Ectodermal cell (in vitro differentiated cells): ENCODE measurements around the gene PNPT1.
"Not testable (repeated sequence)": the region's sequence is repeated elsewhere in the genome, so short reads cannot be mapped to it uniquely, and the experiment has no call there.

Experiments used
- H3K27ac ChIP-seq: 2 replicates; pipeline ENCODE4 v1.7.0; 2013; ENCODE audit warnings: mild to moderate bottlenecking, low read depth, low read length; ENCODE audit not compliant: insufficient read depth, poor library complexity, severe bottlenecking
- H3K27me3 ChIP-seq: 2 replicates; pipeline ENCODE4 v1.7.0; 2013; ENCODE audit warnings: mild to moderate bottlenecking, low read length; ENCODE audit not compliant: insufficient read depth, control insufficient read depth, poor library complexity, severe bottlenecking
- H3K36me3 ChIP-seq: one replicate; pipeline ENCODE4 v1.7.0; 2013; ENCODE audit warnings: low read length; ENCODE audit not compliant: control insufficient read depth, insufficient read depth
- H3K4me1 ChIP-seq: one replicate; pipeline ENCODE4 v1.7.0; 2013; ENCODE audit warnings: low read length; ENCODE audit not compliant: control insufficient read depth, insufficient read depth
- H3K4me3 ChIP-seq: 2 replicates; pipeline ENCODE4 v1.7.0; 2013; ENCODE audit warnings: low read depth, low read length, control low read depth; ENCODE audit not compliant: insufficient read depth
- H3K9me3 ChIP-seq: 2 replicates; pipeline ENCODE4 v1.7.0; 2013; ENCODE audit warnings: mild to moderate bottlenecking, low read length, moderate library complexity; ENCODE audit not compliant: control insufficient read depth
- WGBS, 2 experiments: methylation state at CpG; one replicate each; pipeline ENCODE4 v1.1.7; 2013; ENCODE audit warnings: missing lambda C conversion rate in 2 of 2; 5-methylcytosine and 5-hydroxymethylcytosine counted together

Gene PNPT1

GRCh38 chr2:55601849-55602248 lies 91.8 kb downstream of the PNPT1 start:
- no peak overlapping the region for H3K4me3 ChIP-seq
- H3K4me1 ChIP-seq: no peaks in the 10 kb centered on the region
- no peaks in the 10 kb centered on the region for H3K27me3 ChIP-seq
- H3K9me3 ChIP-seq: no peaks in the 10 kb centered on the region
- H3K36me3 ChIP-seq: peaks cover 17% of the 10 kb centered on the region
- H3K27ac ChIP-seq: no peak overlapping the region

- Histone ChIP-seq H3K4me1 (no peaks in the 10 kb centered on the region), H3K9me3 (no peaks in the 10 kb centered on the region), H3K4me3 (no peak overlapping the region), H3K27ac (no peak overlapping the region), H3K27me3 (no peaks in the 10 kb centered on the region), H3K36me3 (peaks cover 17% of the 10 kb centered on the region)
- 91 to 92% methylated on average over 10 to 11 of the region's 11 CpGs for WGBS, 2 experiments
These were observed 95.4 kb downstream of the PNPT1 start for GRCh38 chr2:55598056-55598795.

GRCh38 chr2:55596795-55597194 lies 96.8 kb downstream of the PNPT1 start:
- not testable (repeated sequence) for H3K4me3 ChIP-seq
- 90 to 99% methylated on average over 5 to 6 of the region's 6 CpGs for WGBS, 2 experiments
- peaks cover 12% of the 10 kb centered on the region for H3K36me3 ChIP-seq

GRCh38 chr2:55595536-55595935 lies 98.1 kb downstream of the PNPT1 start:
- H3K36me3 ChIP-seq: peaks cover 10% of the 10 kb centered on the region

More at GRCh38 chr2:55596795-55597194, 96.8 kb downstream of the PNPT1 start:
- not testable (repeated sequence) for H3K9me3 ChIP-seq, H3K27me3 ChIP-seq, H3K4me1 ChIP-seq, H3K27ac ChIP-seq

GRCh38 chr2:55592130-55592529 lies 101.5 kb downstream of the PNPT1 start:
- Histone ChIP-seq H3K36me3 (no peaks in the 10 kb centered on the region), H3K27me3 (no peaks in the 10 kb centered on the region), H3K4me1 (no peaks in the 10 kb centered on the region), H3K9me3 (no peaks in the 10 kb centered on the region), H3K27ac (no peak overlapping the region), H3K4me3 (no peak overlapping the region)
- WGBS, 2 experiments: 100% methylated on average over 1 of the region's 1 CpG; no CpG with 5 or more reads in 1 of the 2 experiments

More at GRCh38 chr2:55595536-55595935, 98.1 kb downstream of the PNPT1 start:
- Histone ChIP-seq H3K27me3 (no peaks in the 10 kb centered on the region), H3K27ac (no peak overlapping the region), H3K4me1 (no peaks in the 10 kb centered on the region), H3K9me3 (no peaks in the 10 kb centered on the region), H3K4me3 (no peak overlapping the region)

GRCh38 chr2:55590810-55591440 lies 102.7 kb downstream of the PNPT1 start:
- H3K27ac ChIP-seq: no peak overlapping the region
- no peaks in the 10 kb centered on the region for H3K36me3 ChIP-seq
- 91 to 95% methylated on average over 6 to 7 of the region's 7 CpGs for WGBS, 2 experiments
- no peaks in the 10 kb centered on the region for H3K27me3 ChIP-seq
- H3K4me1 ChIP-seq: no peaks in the 10 kb centered on the region
- H3K4me3 ChIP-seq: no peak overlapping the region
- H3K9me3 ChIP-seq: no peaks in the 10 kb centered on the region

GRCh38 chr2:55585451-55586080 lies 108.1 kb downstream of the PNPT1 start:
- Histone ChIP-seq H3K36me3 (peaks cover 4% of the 10 kb centered on the region), H3K4me1 (no peaks in the 10 kb centered on the region), H3K9me3 (no peaks in the 10 kb centered on the region), H3K4me3 (no peak overlapping the region), H3K27ac (no peak overlapping the region), H3K27me3 (no peaks in the 10 kb centered on the region)
- whole genome bisulfite sequencing, 2 experiments: 75 to 96% methylated on average over 1 of the region's 2 CpGs
